NCI-H2107 treated with DMSO at 0.1 percent for 48 hours (cell line): ENCODE results near the gene PPT2.

Experiments
- DNase-seq: peaks from one replicate; lab custom pipeline; 2025; ENCODE audit not compliant: unreplicated experiment; lab: John Stamatoyannopoulos, UW

PPT2 gene, protein sequence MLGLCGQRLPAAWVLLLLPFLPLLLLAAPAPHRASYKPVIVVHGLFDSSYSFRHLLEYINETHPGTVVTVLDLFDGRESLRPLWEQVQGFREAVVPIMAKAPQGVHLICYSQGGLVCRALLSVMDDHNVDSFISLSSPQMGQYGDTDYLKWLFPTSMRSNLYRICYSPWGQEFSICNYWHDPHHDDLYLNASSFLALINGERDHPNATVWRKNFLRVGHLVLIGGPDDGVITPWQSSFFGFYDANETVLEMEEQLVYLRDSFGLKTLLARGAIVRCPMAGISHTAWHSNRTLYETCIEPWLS

DNA sequence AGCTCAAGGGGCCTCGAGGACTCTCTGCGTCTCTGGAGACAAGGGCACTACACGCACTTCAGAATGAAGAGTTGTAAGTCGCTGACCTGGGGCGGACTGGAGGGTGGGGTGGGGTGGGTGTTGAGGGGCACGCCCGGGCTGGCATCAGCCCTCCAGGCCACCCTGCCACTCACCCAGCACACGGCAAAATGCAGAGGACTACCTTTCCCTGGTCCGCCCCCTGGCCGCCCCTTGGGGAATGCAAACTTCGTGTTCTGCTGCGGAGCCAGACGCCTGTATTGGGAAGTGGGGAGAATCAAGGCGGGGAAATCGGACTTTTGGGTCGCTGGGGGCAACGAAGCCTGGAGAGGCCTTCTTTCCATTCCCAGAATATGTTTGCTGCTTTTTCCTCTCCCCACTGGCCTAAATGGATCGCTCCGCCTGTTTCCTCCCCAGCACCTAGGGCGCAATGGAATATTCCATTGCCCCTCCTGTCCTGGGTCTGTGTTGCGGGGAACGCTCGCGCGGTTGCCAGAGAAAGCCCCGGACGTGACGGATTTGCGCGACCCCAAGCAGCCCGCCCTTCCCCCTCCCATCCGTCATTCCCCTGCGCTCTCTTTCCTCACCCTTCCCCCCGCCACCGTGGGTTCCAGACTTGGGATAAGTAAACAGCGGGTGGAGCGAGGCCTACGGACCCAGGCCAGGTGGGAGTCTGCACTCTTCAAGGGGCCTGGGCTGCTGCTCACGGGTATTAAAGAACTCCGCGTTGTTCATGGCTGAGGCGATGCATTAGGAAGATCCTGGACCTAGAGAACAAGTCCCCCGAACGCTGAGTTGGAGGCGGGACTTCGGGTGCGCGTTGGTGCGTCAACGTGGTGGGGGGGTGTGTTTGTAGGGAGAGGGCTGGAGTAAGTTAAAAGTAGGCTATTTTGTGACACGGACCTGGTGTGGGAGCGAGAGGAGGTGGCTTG is at the start of gene PPT2:
TSS of gene PPT2 (plus strand) at position 578 of the 950 bp plus-strand sequence. CDS start 454 bp downstream, outside the sequence.
- DNase-seq, result peak; percentile 35

DNA sequence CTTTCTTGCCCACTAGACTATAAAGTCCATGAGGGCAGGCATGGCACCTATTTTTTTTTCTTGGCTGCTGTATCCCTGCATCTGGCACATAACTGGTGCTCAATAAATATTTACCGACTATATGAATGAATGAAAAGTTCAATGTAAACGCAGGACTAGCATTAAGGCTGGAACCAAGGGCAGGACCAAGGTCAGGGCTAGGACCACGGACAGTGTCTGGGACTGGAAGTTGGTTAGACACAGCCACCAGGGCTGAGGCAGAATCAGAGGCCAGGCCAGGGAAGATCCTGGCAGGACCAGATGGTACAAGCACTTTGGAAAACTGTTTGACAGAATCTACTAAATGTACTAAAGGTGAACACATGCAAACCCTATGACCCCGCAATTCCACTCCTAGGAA is 48.5 kb upstream of the PPT2 start:
- no peak for DNase-seq

DNA sequence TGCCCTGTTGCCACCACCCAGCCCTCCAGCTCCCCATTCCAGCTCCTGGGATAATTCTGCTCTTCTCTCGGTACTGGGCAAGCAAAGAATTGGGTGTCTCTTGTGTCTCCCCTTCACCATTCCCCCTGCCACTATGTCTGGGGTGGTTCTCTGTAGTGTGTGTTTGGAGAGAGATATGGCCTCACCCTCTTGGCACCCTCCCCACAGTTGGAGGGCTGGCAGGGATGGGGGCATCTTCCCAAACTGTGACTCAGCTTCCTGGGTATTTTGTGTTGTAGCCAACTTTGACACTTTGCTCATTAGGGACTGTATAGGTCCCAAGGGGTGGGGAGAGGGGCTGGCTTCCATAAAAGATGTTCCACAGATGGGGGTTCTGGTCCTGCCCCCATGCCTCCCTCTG is 46.5 kb upstream of the PPT2 start:
- DNase-seq, result no peak

DNA sequence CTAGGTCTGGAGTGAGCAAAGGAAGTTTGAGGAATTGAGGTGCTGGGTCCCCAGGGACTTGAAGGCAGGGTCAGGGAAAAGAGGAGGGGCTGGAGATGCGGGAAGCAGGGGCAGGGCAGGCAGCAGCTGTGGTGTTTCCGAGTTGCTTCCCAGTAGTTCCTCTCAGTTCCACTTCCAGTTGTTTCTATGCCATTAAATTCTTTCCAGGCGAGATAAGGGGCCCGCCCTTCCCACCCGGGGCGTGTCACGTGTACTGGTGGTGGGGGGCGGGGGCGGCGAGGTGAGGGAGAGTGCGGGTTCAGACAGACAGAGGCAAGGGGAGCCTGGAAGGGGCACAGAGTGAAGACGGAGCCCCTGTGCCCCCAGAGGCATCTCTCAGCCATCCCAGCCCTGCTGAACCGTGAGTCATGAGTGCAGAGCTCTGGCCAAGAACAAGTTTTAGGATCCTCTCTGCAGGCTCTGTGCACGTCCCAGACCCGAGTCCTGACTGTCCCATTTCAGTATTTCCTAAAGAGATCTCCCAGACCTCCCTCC is 45.8 kb upstream of the PPT2 start:
- DNase-seq, result no peak

DNA sequence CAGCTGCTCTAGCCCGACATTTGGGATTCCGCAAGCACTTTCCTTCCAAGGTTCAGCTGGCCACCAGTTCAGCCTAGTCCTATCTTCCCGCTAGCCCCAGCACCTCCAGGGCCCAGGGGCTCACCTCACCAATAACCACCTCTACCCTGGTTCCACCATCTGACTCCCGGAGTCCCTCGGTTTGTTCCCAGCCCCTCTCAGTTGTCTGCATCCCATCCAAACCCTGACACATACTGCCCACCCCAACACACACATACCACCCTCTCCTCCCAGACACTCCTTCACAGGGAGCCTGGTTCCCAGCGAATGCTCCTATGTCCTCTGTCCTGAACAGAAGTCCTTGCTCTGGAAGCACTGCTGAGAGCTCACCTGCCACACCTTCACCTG is 45.2 kb upstream of the PPT2 start:
- DNase-seq, result no peak

DNA sequence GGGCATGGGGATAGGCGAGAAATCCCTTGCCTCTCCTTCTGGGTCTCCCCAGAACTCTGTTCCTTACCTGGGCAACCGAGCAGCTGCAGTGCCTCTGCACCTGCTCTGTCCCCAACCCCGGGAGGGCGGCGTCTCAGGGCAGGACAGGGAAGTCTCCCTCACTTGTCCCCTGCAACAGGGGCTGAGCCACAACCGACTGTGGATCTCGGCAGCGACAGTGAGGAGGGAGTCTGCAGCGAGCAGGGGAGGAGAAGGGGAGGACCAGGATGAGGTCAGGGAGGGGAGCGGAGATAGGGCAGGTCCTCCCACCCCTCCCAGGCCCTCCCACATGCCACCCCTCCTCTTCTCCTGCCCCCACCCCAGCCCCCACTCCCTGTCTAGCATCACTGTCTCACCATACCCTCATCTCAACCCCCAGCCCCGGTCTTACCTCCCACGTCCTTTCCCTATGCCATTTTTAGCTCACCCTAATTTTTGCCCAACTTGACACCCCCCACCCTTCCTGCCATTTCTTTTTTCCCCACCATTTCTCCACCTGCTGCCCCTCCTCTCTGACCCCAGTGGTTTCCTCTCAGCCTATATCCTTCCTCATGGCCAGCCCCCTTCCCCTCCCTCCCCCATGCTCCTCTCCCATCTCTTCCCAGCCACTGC is 44.7 kb upstream of the PPT2 start, which contains the start of gene TNXB:
TSS of gene TNXB (minus strand) at position 225 of the 651 bp plus-strand sequence. CDS start 11,140 bp downstream, outside the sequence.
- no peak for DNase-seq

DNA sequence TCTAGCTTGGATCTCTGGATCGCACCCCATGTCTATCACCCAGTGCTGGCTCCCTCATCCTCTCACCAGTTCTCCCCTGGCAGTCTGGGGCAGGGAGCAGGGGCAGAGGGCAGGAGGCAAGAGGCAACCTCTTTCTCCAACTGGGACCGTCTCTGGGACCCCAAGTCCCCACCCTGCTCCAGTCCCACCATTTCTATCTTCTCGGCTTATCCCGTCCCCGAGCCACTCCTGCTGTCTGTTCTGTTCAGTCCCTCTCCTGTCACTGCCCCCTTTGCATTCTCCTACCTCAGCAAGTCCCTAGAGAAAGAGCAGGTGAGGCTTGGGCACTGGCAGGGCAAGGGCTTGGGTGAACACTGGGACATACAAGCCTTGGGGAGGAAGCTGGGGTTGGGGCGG is 44.2 kb upstream of the PPT2 start:
- DNase-seq, result no peak

DNA sequence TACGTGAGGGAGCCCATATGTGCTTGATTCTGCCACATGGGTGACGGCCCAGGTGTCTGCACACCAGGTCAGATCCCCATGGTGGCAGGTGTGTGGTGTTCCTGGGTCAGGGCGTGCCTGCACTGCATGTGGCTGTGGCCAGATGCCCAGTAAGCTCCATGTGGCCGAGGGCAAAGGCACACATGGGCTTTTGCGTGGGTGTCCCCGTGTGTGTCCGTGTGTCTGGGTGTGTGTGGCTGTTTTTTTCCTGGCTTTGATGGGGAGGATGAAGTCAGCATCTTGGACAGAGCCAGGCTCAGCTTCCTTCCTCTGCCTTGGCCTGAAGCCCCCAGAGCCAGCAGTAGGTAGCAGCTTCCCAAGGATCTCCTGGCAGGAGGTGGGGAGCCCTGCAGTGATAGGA is 43.3 kb upstream of the PPT2 start:
- DNase-seq, result no peak

DNA sequence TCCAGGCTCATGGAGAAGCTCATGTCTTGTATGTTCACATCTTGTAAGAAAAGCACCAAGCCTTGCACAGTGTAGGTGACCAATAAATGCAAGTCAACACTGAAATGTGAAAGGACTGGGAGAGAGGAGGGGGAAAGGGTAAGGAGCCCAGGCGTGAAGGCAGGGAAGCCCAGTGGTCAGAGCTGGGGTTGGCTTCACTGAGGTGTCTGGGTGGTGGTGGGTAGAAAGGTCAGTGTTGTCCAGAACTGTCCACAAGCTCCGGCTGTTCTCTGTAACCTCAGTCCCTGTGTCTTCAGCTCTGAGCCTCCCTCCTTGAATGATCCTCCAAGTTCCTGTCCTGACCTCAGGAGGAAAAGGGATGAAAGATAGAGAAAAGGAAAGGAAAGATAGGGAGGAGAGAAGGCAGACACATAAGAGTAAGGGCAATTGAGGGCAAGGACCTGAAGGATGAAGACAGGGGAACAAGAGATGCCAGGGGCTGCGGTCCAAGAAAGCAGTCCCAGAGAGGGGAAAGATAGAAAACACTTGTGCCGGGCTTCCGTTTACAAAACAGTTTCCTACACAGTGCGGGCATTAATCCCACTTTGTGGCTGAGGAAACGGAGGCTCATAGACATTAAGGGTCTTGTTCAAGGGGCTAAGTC is 42.4 kb upstream of the PPT2 start:
- no peak for DNase-seq

DNA sequence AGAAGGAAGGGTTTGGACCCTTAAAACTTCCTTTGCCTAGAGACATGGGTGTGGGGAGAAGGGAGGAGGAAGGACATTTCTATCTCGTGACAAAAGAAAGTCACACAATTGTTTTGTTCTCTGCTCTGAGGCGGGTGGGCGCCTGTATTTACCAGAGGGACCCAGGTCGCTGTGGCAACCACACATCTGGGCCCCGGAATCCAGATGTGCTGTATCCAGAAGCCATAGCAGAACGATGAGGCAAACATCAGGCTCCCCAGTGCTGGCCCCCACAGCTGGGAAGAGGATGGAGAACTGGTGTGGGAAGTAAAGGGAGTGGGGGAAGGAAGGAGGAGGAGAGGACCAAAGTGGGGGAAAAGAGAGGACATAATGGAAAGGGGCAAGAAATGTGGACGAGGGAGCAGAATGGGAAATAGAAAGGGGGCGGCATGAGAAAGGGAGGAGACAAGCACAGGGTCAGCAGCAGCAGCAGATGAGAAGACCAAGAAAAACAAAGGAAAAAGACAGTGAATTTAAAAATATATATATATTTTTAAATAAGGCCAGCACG is 41.4 kb upstream of the PPT2 start:
- DNase-seq, result no peak

DNA sequence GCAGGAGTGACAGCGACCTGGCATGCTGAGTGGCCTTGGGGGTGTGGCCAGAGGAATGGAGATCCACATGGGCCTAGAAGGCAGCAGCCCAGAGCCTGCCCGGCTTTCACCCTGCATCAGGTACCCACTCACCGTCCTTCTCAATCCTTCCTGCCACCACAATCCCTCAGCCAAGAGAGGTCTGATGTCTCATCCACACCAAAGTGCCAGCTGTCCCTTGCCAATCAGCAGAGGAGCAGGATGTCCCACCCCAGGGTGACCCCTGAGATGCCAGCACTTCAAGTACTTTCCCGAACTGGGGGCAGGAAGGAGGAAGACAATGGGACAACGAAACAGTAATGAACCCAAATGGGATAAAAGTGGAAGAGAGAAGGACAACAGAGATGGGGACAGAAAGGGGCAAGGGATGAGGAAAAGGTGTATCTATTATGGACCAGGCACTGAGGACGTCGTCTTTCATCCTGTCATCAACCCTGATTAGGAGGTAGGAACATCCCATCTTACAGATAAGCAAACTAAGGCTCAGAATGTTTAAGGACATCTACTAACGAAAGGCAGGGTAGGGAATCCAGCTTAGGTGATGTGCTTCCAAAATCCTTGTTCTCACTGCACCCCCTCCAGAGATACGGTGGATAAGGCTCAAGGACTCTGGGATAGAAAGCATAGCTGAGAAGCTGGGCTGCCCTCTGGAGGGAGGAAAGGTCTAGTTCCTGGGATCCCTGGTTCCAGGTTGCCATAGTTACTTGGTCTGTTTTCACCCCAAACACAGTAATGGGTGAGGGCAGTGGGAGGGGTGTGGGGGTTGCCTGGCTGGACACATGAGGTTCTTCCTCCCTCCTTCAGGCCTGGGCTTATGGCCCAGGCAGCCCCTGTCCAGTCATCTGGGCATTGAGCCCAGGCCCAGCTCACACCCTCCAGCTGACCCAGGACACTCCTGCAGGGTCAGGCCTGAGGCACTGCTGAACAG is 40.3 kb upstream of the PPT2 start:
- DNase-seq, result no peak

DNA sequence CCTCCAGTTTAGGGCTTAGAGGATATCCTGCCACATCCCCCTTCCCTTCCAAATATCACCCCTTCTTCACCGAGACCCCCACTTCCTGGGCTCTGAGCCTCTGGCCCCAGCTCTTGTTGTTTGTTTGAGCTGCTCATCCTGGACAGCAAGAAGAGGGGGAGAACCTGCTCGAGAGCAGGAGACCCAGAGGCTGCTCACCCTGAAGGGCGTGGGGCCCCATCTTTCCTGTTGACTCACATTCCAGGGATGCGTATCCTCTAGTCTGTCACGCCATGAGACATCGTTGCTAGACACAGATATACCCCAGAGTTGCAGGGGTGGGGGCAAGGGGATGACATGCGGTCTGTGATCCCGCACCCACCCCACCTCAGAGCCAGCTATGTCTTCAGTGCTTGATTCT is 39.1 kb upstream of the PPT2 start:
- DNase-seq, result no peak

DNA sequence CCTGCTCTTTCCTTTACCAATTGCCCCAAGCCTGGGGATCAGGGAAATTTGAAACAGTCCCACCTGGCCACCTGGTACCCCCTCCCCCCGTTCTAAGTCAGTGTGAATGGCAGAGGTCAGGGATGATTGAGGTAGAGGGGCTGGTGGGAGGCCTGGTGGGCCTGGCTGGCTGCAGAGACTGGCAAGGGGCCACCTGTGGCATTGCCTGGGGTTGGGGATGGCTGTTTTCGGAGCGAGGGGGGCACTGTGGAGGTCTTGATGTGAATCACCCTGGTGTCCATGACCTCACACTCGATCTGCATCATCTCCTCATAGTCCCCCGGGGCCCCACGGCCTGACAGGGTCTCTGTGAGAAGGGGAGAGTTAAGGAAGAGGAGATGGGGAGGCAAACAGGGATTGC is 38.3 kb upstream of the PPT2 start:
- DNase-seq, result no peak

DNA sequence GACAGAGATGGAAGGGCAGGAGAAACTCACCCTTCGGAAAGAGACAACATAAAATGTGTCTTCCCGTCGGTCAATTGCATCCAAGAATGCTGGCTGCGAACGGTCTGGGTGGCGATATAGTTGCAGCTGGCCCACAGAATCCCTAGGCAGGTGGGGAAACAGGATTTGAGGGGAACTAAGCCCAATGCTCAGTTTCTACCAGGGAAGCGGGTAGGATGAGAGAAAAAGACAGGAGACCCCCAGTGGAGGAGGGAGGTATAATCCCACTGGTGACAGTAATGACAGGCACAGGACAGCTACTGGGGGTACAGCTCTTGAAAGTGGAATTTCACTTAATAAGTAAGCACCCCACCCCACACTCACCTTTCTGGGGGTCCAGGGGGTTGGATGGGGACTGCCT is 37.3 kb upstream of the PPT2 start:
- no peak for DNase-seq

DNA sequence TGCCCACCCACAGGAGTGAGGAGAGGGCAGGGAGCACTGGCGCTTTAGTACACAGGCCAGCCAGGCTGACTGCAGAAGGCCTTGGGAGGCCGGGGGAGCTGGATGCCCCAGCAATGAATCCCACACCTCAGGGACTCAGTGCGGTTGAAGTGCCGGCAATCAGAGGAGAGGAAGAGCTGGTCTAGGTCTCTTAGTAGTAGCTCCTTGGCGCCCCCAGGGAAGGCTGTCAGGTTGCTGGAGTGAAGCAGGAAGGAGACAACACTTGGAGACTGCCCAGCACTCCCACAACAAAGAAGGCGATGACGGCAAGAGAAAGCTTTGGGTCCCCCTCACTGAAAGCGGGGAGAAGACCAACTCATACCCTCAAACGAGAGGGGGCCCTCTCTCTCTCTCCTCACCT is 36.5 kb upstream of the PPT2 start:
- DNase-seq, result no peak

DNA sequence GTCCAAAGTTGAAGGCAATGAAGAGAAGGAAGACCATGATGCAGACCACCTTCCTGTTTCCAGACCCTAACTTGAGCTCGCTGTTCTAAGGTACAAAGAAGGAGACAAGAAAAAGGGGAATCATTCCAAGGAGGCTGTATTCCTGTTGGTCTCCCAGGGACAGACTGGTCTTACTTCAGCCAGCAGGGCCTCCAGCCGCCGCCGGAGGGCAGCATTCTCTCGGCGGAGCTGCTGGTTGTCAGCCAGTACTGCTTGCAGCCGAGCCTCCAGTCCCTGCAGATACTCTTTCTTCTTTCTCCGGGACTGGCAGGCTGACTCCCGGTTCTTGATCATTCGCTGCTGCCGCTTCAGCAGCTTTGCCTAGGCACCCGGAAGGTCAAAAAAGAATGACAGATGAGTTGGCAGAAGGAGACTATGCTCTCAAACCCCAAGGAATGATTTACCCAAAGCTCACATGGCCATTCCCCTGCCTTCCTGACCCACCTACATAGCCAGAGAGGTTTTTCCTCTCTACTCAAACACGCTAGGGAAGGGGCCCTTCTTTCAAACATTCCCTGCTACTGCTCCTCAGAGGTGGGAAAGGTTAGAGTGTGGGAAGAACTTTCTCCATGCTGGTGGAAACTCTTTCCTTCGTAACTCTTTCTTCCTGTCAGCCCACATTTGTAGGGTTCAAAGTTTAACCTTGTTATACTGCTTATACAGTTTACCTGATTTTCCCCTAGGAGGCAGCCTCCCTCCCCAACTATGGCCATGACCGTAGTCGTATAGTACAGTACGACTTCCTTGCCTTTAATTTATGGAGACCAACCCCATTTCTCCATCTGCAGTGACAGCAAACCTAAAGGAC is 34.9 kb upstream of the PPT2 start:
- peak; percentile 10 for DNase-seq

DNA sequence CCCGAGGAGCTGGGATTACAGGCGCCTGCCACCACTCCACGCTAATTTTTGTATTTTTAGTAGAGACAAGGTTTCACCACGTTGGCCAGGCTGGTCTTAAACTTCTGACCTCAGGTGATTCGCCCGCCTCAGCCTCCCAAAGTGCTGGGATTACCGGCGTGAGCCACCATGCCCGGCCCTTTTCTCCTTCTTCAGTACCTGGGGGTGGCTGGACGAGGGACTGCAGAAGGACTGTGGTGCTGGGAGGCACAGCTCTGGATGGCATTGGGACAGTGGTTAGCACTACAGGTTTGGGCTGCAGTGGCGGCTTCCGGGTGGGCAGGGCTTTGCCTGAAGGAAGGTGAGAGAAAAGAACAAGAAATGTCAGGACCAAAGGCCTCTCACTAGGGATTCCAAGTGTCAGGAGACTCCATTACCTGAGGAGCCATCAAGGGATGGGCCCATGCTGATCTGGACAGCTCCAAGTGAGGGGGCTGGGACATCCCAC is 33.3 kb upstream of the PPT2 start:
- DNase-seq, result no peak

DNA sequence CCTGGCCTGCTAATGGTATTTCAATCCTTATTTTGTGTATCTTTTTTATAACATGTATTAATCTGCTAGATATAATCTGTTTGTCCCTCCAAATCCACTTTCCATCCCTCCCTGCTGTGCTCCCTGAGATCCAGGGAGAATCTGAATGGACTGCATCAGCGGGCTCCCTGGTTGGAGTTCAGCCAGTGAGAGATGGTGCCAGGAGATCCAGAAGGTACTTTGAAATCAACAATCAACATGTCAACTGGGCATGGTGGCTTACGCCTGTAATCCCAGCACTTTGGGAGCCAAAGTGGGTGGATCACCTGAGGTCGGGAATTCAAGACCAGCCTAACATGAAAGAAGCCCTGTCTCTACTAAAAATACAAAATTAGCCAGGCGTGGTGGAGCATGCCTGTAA is 30.3 kb upstream of the PPT2 start:
- no peak for DNase-seq
